ENCODE results near the gene MCOLN3. TPM values are rescaled to one million over a fixed set of nuclear protein-coding genes. Genes with fewer than 3 reads are reported as not detected.

Gene MCOLN3
- polyA plus RNA-seq, 6 donors from 2014 or later, result not detected

GRCh38 chr1:84969489-84970250 is 78.6 kb downstream of the MCOLN3 start:
- H3K27ac Mint-ChIP-seq, result no peak overlapping the region
- no peak for DNase-seq
- no peaks in the 10 kb centered on the region for H3K9me3 Mint-ChIP-seq
- H3K4me1 Mint-ChIP-seq, result peaks cover 10 to 26% (median 16%) of the 10 kb centered on the region in 3 donors
- H3K4me3 Mint-ChIP-seq, result no peak overlapping the region
- no peaks in the 10 kb centered on the region for H3K36me3 Mint-ChIP-seq
- no peak for ATAC-seq (ENCODE audit: low read depth in 2 of 2)
- no peaks in the 10 kb centered on the region for H3K27me3 Mint-ChIP-seq

- peaks cover 10 to 23% (median 16%) of the 10 kb centered on the region in 3 donors for H3K4me1 Mint-ChIP-seq
- ATAC-seq (ENCODE audit: low read depth in 2 of 2) (no peak), DNase-seq (no peak)
- no peak overlapping the region for H3K4me3 Mint-ChIP-seq
- H3K27ac Mint-ChIP-seq, result peak overlapping the region in 3 of 6 donors; percentile 13 to 78 (median 67)
- peaks cover 0 to under 1% of the 10 kb centered on the region in 2 donors for H3K36me3 Mint-ChIP-seq
- no peaks in the 10 kb centered on the region for H3K9me3 Mint-ChIP-seq
- no peaks in the 10 kb centered on the region for H3K27me3 Mint-ChIP-seq
Observed at GRCh38 chr1:84968865-84969264, 79.4 kb downstream of the MCOLN3 start.

- DNase-seq, result no peak
- H3K27me3 Mint-ChIP-seq, result peaks cover 0 to 3% (median 0%) of the 10 kb centered on the region in 3 donors
- peaks cover 0 to 9% of the 10 kb centered on the region in 2 donors for H3K36me3 Mint-ChIP-seq
- H3K4me1 Mint-ChIP-seq, result peaks cover 10 to 21% (median 16%) of the 10 kb centered on the region in 3 donors
- H3K4me3 Mint-ChIP-seq, result no peak overlapping the region
- no peak overlapping the region for H3K27ac Mint-ChIP-seq
- no peaks in the 10 kb centered on the region for H3K9me3 Mint-ChIP-seq
- ATAC-seq (ENCODE audit: low read depth in 2 of 2), result no peak
Observed at GRCh38 chr1:84968101-84968500, 80.2 kb downstream of the MCOLN3 start.

Other genes starting within 250 kb of the MCOLN3 start
- gene LPAR3, start 155.3 kb downstream of the MCOLN3 start, polyA plus RNA-seq (ENCODE audit: low read depth in 6 of 6), result not detected
- gene MCOLN2, start 51.4 kb downstream of the MCOLN3 start, polyA plus RNA-seq (ENCODE audit: low read depth in 6 of 6), result 1 to 10 TPM in 4 of 6 donors, under 1 TPM in 2; 0.43 to 4.1 (median 1.5) TPM
- under 1 TPM in 5 of 6 donors, not detected in 1; 0.18 to 0.70 (median 0.36) TPM for gene SYDE2, start 152.5 kb upstream of the MCOLN3 start, polyA plus RNA-seq (ENCODE audit: low read depth in 6 of 6)
- 10 to 100 TPM; 23.3 to 33.6 (median 27.0) TPM for gene C1orf52, start 211.2 kb upstream of the MCOLN3 start, polyA plus RNA-seq (ENCODE audit: low read depth in 6 of 6)
- gene BCL10, start 228.1 kb upstream of the MCOLN3 start, polyA plus RNA-seq (ENCODE audit: low read depth in 6 of 6), result 10 to 100 TPM; 48.6 to 83.4 (median 62.4) TPM

Measured in naive B cell (primary cell).